Measurements from ENCODE around the gene TROAP. TPM values are rescaled to one million over a fixed set of nuclear protein-coding genes. Genes with fewer than 3 reads are reported as not detected.
"Not testable (repeated sequence)": the region's sequence is repeated elsewhere in the genome, so short reads cannot be mapped to it uniquely, and the experiment has no call there.

TROAP gene, protein sequence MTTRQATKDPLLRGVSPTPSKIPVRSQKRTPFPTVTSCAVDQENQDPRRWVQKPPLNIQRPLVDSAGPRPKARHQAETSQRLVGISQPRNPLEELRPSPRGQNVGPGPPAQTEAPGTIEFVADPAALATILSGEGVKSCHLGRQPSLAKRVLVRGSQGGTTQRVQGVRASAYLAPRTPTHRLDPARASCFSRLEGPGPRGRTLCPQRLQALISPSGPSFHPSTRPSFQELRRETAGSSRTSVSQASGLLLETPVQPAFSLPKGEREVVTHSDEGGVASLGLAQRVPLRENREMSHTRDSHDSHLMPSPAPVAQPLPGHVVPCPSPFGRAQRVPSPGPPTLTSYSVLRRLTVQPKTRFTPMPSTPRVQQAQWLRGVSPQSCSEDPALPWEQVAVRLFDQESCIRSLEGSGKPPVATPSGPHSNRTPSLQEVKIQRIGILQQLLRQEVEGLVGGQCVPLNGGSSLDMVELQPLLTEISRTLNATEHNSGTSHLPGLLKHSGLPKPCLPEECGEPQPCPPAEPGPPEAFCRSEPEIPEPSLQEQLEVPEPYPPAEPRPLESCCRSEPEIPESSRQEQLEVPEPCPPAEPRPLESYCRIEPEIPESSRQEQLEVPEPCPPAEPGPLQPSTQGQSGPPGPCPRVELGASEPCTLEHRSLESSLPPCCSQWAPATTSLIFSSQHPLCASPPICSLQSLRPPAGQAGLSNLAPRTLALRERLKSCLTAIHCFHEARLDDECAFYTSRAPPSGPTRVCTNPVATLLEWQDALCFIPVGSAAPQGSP
- total RNA-seq (2014; rRNA removed; shearing (Covaris generic)) = 50.1 and 50.8 TPM in 2 replicates

DNA sequence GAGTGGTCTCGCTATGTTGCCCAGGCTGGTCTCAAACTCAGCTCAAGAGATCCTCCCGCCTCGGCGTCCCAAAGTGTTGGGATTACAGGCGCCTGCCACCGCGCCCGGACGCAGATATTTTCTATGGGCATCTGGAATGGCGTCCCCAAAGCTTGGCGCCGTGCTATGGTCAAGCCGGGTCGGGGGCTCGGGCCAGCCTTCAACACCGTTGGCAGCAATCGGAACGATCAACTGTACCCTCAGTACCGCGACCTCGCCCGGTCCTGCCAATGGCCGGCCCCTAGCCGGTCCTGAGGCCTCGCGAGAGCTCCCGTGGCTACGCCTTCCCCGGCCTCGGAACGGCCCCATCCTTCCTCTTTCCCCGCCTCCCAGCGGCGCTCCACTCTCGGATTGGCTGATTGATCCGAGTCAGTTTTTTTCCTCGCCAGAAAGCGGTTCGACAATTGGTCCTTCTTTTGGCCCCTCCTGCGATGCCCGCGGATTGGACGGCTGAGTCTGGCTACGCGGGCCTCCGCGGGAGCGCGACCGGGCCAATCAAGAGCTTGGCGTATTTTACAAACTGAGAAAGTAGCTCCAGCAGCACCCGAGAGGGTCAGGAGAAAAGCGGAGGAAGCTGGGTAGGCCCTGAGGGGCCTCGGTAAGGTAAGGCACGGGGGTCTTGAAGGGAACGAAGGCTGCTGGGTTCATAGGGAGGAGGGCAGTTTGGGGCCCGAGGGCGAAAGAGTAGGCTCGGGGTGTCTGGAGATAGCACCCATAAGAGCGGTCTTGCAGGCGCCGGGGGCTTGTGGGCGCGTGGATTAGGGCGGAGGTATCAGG is at the start of gene TROAP:
TROAP (plus strand) TSS at position 548 of the 816 bp plus-strand sequence. CDS start 354 bp downstream, outside the sequence.
- Histone ChIP-seq H3K9me3 (replicated peaks) (no peaks in the 10 kb centered on the region), H3K27ac (peak within 1 kb of the TSS; percentile 79)
- peak; percentile 98 for DNase-seq (ENCODE audit: low read depth in 1 of 2, low spot score in 2 of 2)

DNA sequence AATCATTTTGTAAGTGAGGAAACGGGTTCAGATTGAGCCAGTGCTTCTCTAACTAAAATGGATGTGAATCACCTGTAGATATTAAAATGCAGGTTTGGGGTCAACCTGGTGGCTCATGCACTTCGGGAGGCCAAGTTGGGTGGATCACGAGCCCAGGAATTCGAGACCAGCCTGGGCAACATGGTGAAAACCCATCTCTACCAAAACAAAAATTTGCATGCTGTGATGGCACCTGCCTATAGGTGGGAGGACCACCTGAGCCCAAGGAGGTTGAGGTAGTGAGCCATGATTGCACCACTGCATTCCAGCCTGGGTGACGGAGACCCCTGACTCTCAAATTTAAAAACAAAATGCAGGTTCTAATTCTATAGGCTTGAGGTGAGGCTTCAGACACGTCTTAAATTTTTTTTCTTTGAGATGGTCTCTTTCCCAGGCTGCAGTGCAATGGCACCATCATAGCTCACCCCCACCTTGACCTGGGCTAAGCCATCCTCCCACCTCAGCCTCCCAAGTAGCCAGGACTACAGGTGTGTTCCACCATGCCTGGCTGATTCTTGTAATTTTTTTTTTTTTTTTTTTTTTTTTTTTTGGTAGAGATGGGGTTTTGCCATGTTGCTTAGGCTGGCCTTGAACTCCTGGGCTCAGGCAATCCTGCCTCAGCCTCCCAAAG is 49.2 kb upstream of the TROAP start:
- Histone ChIP-seq H3K36me3 (peaks cover 59% of the 10 kb centered on the region), H3K9me3 (replicated peaks) (0 out of 2 replicates have a peak, but pooled peaks cover 3% of the 10 kb centered on the region), H3K27ac (no peak overlapping the region), H3K4me3 (no peak overlapping the region), H3K4me1 (replicated peaks) (peaks cover 10% of the 10 kb centered on the region), H3K27me3 (replicated peaks) (0 out of 2 replicates have a peak, but pooled peaks cover 3% of the 10 kb centered on the region)
- no peak for DNase-seq (ENCODE audit: low read depth in 1 of 2, low spot score in 2 of 2)

More for the DNA sequence above, at the start of gene TROAP:
- Histone ChIP-seq H3K27me3 (replicated peaks) (no peaks in the 10 kb centered on the region), H3K4me3 (peak within 1 kb of the TSS; percentile 60), H3K4me1 (replicated peaks) (peaks cover 8% of the 10 kb centered on the region), H3K36me3 (peaks cover 41% of the 10 kb centered on the region)

DNA sequence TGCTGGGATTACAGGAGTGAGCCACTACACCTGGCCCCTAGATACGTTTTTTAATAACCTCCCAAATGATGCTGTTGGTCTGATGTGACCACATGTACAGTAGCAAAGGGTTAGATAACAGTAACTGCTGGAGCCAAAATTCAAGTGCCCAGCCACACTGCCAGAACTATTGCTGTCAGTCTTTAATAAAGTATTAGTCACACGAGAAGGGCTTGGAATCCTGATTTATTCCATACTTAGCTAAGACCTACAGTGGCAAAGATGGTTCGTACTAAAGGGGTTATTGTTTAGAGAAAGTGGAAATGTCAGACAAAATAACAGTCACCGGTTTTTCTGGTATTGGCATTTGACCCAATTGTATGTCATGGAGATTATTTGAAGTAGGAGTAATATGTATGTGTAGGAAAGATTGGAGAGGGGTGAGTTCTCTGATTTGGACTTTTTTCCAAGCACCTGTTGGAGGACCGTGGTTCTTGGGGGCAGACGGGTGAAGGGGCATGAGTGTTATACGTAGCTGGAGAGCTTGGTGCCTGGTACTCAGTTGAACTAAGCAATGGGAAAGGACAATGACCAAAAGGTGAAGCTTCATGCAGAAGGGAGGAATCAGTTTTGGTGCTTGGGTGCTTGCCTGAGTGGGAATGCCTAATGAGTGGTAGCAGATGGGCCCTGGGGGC is 48.5 kb upstream of the TROAP start:
- Histone ChIP-seq H3K4me3 (no peak overlapping the region), H3K27me3 (replicated peaks) (0 out of 2 replicates have a peak, but pooled peaks cover 3% of the 10 kb centered on the region), H3K4me1 (replicated peaks) (peaks cover 3% of the 10 kb centered on the region; the same call in 1 of the 2 replicates), H3K27ac (0 out of 2 replicates have a peak overlapping the region, but pooled peaks have one; percentile 10), H3K36me3 (peaks cover 52% of the 10 kb centered on the region), H3K9me3 (replicated peaks) (0 out of 2 replicates have a peak, but pooled peaks cover 3% of the 10 kb centered on the region)
- DNase-seq (ENCODE audit: low read depth in 1 of 2, low spot score in 2 of 2) = peak in 1 of 2 experiments; percentile 20

DNA sequence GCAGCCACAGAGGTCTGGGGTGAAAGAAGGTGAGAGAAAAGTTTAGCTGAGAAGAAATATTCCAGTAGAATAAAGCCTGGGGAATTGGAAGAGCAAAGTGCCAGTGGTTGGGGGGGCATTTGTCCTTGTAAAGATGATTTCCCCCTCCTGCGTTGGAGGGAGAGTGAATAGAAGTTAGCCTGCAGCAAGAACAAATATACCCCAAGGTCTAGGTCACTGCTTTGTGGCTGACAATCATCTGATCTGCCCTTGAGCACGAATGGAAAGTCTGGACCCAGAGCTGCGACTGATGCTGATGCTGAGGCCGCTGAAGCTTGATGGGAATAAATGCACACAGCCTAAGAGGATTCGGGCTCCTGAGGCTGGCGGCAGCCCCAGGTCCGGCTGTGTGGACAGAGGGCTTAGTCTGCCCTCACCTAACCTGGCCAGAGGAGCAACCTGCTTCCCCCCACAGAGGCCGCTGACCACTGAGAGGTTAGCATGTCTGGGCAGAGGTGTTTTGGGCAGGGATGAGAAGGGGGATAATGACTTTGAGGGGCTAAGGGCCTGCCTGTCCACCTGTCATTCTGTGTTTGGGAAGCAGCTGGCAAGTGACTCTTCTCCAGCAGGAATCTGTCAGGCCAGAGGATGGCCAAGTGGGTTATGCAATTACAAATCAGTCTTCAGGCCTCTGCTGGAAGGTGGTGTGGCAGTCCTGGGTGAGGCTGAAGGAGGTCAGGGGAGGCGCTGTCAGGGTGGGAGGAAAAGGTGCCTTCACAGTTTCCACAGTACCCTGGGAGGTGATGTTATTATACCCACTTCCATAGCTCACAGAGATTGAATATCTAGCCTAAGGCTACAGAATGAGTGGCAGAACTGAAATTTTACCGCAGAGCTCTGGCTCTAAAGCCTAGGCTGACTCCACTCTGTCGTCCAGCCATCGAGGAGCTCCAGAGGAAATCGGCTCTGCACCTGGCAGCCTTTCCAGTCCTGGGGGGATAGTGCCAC is 46.5 kb upstream of the TROAP start:
- Histone ChIP-seq H3K27ac (no peak overlapping the region), H3K36me3 (peaks cover 31% of the 10 kb centered on the region), H3K9me3 (replicated peaks) (0 out of 2 replicates have a peak, but pooled peaks cover 3% of the 10 kb centered on the region), H3K4me3 (no peak overlapping the region), H3K4me1 (replicated peaks) (no peaks in the 10 kb centered on the region), H3K27me3 (replicated peaks) (0 out of 2 replicates have a peak, but pooled peaks cover 3% of the 10 kb centered on the region)
- no peak for DNase-seq (ENCODE audit: low read depth in 1 of 2, low spot score in 2 of 2)

DNA sequence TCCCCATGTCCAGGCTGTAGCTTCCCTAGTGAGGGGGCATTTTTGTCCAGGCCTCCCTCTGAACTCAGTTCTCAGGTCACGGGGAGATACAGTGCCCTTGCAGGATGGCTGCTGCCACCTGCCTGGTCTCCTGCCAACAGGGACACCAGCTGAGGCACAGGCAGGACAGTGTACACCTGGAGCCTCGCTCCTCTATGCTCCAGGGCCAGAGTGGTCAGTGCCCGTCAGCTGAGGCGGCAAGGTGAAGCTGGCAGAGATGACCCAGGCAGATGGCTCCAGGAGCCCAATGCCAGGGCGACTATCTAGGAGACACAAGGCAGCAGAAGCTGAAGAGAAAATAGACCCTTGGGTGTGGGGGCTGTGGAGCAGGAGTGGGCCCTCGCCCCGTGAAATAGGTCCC is 45.6 kb upstream of the TROAP start:
- no peak for DNase-seq (ENCODE audit: low read depth in 1 of 2, low spot score in 2 of 2)
- H3K27me3 ChIP-seq (replicated peaks) = 0 out of 2 replicates have a peak, but pooled peaks cover 3% of the 10 kb centered on the region
- no peak overlapping the region for H3K27ac ChIP-seq

DNA sequence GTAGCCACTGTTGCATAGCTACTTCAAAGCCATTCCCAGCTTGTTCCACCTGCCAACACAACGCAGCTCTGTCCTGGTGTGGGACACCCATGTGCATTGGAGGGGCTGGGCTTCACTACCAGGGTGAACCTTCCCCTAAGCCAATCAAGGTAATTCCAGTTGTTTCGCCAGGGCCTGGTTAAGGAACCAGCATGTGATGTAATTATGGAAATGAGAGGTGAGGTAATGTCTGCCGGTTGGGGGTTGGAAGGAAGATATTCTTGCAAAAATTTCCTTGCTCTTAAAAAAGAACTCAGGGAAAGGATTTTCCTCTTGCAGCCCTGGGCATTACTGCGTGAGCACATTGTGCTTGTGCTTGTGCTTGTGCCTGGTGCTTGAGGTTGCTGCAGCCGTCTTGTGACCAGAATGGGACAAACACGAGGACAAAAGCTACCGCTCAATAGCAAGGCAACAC is 43.3 kb upstream of the TROAP start:
- H3K9me3 ChIP-seq (replicated peaks) = 0 out of 2 replicates have a peak, but pooled peaks cover 3% of the 10 kb centered on the region
- H3K27ac ChIP-seq = no peak overlapping the region
- H3K4me1 ChIP-seq (replicated peaks) = no peaks in the 10 kb centered on the region
- DNase-seq (ENCODE audit: low read depth in 1 of 2, low spot score in 2 of 2) = no peak
- H3K36me3 ChIP-seq = peaks cover 6% of the 10 kb centered on the region
- H3K27me3 ChIP-seq (replicated peaks) = no peaks in the 10 kb centered on the region
- no peak overlapping the region for H3K4me3 ChIP-seq

More for the DNA sequence above, 45.6 kb upstream of the TROAP start:
- Histone ChIP-seq H3K4me3 (no peak overlapping the region), H3K9me3 (replicated peaks) (0 out of 2 replicates have a peak, but pooled peaks cover 3% of the 10 kb centered on the region), H3K36me3 (peaks cover 25% of the 10 kb centered on the region), H3K4me1 (replicated peaks) (no peaks in the 10 kb centered on the region)

DNA sequence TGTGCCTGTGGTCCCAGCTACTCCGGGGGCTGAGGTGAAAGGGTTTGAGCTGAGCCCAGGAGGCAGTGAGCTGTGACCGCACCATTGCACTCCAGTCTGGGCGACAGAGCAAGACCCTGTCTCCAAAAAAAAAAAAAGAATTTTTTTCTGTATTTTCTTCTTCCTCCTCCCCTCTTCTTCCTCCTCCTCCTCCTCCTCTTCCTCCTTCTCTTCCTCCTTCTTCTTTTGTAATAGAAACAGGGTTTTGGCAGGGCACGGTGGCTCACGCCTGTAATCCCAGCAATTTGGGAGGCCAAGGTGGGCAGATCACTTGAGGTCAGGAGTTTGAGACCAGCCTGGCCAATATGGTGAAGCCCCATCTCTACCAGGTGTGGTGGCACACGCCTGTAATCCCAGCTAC is 42.5 kb upstream of the TROAP start:
- not testable (repeated sequence) for H3K4me1 ChIP-seq (replicated peaks); H3K27me3 ChIP-seq (replicated peaks); H3K36me3 ChIP-seq; H3K27ac ChIP-seq; H3K9me3 ChIP-seq (replicated peaks); H3K4me3 ChIP-seq; DNase-seq (ENCODE audit: low read depth in 1 of 2, low spot score in 2 of 2)

DNA sequence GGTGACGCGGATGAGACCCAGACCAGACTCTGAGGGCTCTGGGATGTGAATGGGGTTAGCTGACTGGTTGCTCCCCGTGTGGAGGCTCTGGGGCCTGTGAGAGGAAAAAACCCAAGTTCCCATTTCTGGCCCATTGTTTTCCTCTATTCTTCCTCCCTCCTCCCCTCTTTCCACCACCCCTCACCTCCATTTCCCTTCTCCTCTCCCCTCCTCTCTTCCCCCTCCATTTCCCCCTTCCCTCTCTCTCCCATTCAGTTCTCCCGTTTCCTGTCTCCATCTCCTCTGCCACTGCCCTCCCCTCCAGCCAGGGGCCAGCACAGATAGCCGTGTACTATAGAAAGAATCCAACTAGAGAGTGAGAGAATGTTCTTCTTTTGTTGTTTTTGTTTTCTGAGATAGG is 40.8 kb upstream of the TROAP start:
- Histone ChIP-seq H3K9me3 (replicated peaks) (no peaks in the 10 kb centered on the region), H3K27me3 (replicated peaks) (no peaks in the 10 kb centered on the region), H3K4me1 (replicated peaks) (no peaks in the 10 kb centered on the region), H3K27ac (no peak overlapping the region), H3K36me3 (no peaks in the 10 kb centered on the region), H3K4me3 (no peak overlapping the region)
- DNase-seq (ENCODE audit: low read depth in 1 of 2, low spot score in 2 of 2) = no peak

DNA sequence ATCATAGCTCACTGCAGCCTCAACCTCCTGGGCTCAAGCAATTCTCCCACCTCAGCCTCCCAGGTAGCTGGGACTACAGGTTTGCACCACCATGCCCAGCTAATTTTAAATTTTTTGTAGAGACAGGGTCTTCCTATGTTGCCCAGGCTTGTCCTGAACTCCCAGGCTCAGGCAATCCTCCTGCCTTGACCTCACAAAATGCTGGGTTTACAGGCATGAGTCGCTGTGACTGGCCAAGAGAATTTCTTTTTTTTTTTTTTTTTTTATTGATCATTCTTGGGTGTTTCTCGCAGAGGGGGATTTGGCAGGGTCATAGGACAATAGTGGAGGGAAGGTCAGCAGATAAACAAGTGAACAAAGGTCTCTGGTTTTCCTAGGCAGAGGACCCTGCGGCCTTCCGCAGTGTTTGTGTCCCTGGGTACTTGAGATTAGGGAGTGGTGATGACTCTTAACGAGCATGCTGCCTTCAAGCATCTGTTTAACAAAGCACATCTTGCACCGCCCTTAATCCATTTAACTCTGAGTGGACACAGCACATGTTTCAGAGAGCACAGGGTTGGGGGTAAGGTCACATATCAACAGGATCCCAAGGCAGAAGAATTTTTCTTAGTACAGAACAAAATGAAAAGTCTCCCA is 40.2 kb upstream of the TROAP start:
- not testable (repeated sequence) for DNase-seq (ENCODE audit: low read depth in 1 of 2, low spot score in 2 of 2); H3K4me1 ChIP-seq (replicated peaks); H3K27ac ChIP-seq; H3K4me3 ChIP-seq; H3K27me3 ChIP-seq (replicated peaks); H3K9me3 ChIP-seq (replicated peaks); H3K36me3 ChIP-seq

DNA sequence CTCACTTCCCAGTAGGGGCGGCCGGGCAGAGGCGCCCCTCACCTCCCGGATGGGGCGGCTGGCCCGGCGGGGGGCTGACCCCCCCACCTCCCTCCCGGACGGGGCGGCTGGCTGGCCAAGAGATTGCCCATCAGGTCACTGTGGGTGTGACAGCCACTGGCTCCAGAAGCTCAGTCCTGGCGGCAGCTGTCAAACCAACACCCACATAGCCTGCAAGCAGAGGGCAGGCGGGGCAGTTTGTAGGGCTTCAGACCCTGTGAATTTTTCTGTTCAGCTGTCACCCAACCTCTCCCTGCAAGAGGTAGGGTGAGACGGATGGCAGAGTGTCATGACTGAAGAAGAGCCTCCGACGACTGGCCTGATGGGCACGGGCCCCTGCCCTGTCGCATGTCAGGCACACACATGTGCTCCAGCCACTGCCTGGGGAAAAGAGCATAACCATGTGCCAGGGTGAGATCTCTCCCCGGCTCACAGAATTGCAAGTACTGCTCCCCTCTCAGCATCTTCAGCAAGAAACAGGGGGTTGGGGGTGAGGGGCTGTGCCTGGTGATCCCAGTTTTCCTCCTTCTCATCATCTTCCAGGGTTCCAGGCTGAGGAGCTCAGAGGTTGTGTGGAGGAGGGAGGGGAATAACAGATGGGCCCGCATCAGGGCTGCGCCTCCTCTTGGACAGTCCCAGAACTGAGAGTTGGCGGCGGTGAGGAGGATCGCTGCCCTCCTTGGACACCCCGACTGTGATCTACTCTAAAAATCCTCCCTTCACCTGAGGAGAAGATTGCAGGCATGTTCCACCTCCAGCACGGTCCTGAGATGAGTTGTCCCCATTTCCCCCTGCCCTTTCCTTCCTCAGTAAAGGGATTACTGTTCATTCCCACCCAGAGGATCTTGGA is 39.3 kb upstream of the TROAP start:
- H3K9me3 ChIP-seq (replicated peaks) = no peaks in the 10 kb centered on the region
- H3K4me1 ChIP-seq (replicated peaks) = no peaks in the 10 kb centered on the region
- no peak for DNase-seq (ENCODE audit: low read depth in 1 of 2, low spot score in 2 of 2)
- H3K27ac ChIP-seq = no peak overlapping the region
- no peak overlapping the region for H3K4me3 ChIP-seq
- H3K36me3 ChIP-seq = no peaks in the 10 kb centered on the region
- no peaks in the 10 kb centered on the region for H3K27me3 ChIP-seq (replicated peaks)
